GM18951 (cell line): ENCODE results near the gene ADGRB3.
"Not testable (repeated sequence)": the region's sequence is repeated elsewhere in the genome, so short reads cannot be mapped to it uniquely, and the experiment has no call there.

Experiments used
- POLR2A ChIP-seq: IDR thresholded peaks from 4 replicates; pipeline ENCODE4 v1.6.1; 2011; ENCODE audit warnings: mild to moderate bottlenecking; ENCODE audit not compliant: insufficient read length, insufficient read depth; ENCODE audit errors: extremely low read depth
- in situ Hi-C: fragments of 300-500 bp; cut with MboI; formaldehyde crosslinking; loops from one replicate; pipeline ENCODE4 v1.12.0; 2022; ENCODE audit warnings: low sequenced_read_pairs, mixed read lengths, inconsistent platforms; ENCODE audit not compliant: unreplicated experiment

Gene ADGRB3

DNA sequence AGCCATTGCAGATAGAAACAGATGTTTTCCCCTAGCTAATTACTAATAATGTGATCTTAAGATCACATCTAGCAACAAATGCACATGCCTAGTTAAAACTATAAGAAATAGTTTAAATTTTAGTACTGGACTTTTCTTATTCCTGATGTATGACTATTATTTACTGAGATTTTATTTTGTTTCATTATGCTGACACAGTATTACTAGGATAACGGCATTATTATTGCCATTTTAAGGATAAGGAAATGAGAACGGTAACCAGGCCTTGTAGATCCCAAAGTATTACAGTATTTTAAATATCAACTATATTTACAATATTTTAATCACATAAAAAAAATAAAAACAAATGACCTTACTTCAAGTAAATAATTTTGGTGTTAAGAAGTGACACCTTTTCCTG is 240.3 kb downstream of the ADGRB3 start:
- in situ Hi-C loops = no loop called here
- TF ChIP-seq POLR2A = no peak

DNA sequence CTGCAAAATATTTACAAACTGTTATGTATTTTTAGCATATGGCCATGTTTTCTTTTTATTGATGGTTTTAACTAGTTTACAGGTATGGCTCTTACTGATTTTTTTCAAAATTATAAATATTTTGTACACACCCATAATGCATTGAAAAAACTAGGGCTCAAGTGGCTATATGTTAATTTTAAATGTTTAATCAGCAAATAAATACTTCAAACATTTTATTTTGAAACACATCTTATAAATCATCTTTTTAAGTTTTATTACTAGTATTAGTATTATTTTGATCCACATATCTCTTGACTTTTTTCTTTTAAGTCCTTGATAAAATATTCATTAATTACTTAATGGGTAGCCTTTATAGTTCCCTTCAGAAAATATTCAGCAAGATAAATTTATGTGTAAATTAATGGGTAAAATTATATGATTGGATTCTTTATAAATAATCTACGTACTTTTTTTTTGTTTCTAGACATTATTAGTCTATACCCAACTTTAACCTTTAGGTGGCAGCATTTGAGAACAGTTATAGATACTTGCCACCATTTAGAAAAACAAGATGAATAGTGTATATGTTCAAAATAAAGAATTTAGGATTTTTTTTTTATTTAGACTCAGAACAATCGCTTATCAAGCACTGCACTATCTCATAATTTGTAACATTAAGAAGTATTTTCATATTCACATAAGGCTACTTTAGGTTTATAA is 241.9 kb downstream of the ADGRB3 start:
- TF ChIP-seq POLR2A = no peak
- in situ Hi-C loops = no loop called here

DNA sequence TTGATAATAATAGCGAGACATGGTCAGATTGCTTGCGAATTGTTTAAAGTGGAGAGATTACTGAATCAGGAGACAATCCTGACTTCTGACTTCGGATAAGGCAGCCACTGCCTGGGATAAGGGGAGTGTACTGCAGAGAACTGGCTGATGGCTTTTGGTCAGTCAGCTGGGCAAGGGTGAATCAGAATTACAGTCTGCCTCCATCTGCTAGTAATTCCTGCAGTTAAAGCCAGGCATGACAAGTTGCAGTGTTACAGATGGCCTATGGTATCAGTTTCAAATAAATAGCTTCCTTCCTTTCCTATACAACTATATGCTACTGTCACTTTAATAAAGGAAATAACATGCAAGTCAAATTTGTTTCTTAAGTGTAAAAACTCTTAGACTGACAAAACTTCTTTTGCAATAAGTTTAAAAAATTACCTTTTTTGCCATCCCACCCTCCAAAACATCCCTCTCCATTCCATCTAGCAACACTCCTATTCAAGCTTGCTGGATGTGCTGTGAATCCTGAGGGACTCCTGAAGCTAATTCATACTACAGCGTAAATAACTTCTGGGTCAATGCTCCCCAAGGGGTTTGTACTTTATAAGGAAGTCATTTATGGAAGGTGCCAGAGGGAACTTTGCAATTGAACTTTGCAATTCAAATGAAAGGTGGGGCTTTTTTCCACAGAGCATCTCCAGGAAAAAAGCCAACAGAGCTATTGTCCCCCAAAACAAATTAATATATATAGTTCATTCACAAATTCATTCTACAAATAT is 245.2 kb downstream of the ADGRB3 start:
- in situ Hi-C loops = no loop called here
- TF ChIP-seq POLR2A = no peak

DNA sequence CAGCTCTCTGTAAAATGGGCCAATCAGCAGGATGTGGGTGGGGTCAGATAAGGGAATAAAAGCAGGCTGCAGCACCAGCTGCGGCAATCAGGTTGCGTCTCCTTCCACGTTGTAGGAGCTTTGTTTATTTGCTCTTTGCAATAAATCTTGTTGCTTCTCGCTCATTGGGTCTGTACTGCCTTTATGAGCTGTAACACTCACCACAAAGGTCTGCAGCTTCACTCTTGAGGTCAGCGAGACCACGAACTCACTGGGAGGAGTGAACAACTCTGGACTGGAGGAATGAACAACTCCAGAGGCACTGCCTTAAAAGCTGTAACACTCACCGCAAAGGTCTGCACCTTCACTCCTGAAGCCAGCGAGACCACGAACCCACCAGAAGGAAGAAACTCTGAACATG is 248.2 kb downstream of the ADGRB3 start:
- in situ Hi-C loops = not testable (repeated sequence)

DNA sequence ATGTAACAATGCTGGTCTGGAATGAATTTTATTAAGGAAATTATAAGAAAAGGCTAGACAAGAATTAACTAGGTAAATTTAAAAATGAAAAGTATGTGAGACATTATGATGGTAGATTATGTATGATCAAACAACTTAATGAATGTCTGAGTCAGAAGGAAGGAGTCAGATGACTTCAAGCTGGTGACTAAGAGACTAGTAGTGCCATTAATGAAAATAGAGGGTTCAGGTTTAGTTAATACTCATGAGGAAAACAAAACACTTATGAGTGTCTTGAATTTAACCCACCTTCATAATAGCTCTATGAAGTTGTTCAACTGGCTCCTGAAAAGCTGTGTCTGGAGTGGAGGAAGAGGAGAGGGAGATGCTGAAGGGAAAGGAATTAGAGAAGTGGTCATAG is 256.3 kb downstream of the ADGRB3 start:
- TF ChIP-seq POLR2A = no peak
- in situ Hi-C loops = no loop called here

DNA sequence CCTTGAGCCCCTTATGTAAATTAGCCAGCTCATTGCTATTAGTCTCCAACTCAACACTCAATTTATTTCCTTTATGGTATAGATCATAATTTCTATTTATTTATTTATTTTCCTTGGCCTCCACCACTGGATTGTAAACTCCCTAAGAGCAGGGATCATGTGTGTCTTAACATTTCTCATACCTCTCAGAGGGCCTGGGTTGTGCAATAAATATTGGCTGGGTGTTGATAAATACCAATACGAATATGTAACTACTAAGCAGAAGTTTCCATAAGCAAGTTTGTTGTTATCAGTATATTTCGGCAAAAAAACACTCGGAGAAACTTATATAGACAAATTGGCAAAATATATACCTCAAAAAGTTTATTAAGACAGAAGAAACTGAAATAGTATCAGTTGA is 257.4 kb downstream of the ADGRB3 start:
- in situ Hi-C loops = no loop called here
- no peak for TF ChIP-seq POLR2A

DNA sequence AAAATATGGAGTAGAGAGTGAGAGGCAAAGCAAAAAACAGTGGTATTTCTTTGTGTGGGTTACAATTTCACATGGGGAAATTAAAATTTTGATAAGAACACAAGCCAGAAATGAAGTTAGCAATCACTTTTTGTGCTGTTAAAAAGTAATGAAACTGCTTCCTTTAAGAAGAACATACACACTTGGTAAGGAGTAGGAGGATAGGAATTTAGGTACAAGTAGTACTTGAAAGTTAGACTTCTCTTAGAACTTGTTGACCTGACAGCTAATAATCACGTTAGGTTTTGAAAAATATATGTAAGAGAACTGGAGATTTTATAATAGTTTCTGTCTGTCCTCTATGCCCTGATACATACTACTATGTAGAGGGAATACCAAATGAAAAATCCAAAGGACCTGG is 260.8 kb downstream of the ADGRB3 start:
- TF ChIP-seq POLR2A = no peak
- in situ Hi-C loops = no loop called here

DNA sequence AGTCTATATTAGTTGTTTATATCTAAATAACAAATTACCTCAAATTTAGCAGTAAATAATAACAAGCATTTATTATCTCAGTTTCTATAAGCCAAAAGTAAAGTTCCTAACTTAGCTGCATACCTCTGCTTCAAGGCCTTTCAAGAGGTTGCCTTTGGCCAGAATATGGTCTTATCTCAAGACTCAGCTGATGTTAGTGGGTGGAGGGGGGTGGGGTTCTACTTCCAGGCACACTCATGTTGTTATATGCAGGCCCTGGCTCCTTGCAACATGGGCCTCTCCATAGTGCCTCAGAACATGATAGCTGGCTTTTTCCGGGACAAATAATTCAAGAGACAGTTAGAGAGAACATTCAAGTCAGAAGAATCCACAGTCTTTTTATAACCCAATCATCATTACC is 266.0 kb downstream of the ADGRB3 start:
- no peak for TF ChIP-seq POLR2A
- in situ Hi-C loops = no loop called here

DNA sequence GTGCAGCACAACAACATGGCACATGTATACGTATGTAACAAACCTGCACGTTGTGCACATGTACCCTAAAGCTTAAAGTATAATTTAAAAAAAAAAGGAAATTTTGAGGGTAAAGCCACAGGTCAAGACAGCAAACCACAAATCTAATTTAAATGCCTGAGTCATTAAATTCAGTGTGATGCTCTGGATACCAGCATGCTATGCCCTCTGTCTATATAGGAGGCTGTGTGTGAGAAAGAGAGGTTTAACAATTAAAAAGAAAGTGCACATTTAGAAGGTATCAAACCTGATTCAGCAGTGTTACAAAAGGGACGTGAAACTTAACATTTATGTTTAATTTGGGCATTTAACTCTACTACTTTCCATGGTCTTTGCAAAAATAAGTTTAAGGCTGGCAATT is 276.3 kb downstream of the ADGRB3 start:
- in situ Hi-C loops = no loop called here
- TF ChIP-seq POLR2A = no peak

DNA sequence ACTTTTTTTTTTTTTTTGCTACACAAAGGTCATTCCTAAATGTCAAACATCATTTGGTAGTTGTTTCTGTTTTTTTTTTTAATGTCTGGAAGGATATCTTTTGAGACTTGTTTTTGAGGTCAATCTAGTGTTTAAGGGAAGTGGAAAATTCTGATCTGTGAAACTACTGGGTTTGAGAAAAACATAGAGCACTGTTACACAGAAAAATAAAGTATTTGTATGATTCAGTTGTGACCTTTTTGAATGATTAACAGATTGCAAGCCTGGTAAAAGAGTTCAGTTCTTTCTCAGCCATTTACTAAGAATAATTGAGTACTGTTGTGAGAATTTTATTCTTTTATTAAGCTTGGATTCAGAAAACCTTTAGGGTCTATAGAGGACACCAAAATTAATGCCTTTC is 276.7 kb downstream of the ADGRB3 start:
- in situ Hi-C loops = no loop called here
- TF ChIP-seq POLR2A = no peak

DNA sequence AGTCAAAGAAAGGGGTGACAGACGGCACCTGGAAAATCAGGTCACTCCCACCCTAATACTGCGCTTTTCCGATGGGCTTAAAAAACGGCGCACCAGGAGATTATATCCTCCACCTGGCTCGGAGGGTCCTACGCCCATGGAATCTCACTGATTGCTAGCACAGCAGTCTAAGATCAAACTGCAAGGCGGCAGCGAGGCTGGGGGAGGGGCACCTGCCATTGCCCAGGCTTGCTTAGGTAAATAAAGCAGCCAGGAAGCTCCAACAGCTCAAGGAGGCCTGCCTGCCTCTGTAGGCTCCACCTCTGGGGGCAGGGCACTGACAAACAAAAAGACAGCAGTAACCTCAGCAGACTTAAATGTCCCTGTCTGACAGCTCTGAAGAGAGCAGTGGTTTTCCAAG is 277.7 kb downstream of the ADGRB3 start:
- in situ Hi-C loops = not testable (repeated sequence)

DNA sequence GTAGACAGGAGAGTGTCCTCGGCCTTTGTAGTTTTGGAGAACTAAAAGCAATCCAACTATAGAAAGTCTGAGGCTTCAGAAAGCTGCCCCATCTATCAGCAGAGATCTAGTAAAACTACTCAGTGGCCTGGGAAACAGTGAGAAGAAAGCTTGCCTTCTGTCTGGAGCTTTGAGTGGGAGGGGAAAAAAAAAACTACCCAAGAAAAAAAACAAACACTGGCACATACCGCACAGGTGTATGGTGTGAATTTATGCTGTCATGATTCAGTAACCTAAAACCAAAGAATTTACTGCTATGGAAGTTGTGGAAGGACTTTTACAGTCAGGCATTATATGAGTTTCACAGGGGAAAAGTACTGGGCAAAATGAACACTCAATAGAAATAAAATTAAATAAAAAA is 280.5 kb downstream of the ADGRB3 start:
- in situ Hi-C loops = no loop called here
- TF ChIP-seq POLR2A = no peak

DNA sequence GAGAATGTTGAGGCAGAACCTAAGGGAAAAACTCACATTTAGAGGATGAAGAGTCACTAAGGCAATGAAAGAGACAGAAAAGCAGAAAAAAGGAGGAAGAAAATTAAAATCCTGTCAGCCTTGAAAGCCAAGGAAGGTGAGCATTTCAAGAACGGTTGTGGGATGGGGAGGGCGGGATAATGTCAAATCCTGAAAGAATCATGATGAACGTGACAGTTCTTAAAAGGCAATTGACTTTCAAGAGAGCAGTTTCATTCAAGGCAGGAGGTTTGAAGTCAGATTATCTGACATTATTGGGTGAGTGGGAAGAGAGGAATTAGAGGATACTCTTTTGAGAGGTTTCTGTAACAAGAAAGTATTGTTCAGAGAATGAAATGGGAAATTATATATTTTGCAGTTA is 284.5 kb downstream of the ADGRB3 start:
- no peak for TF ChIP-seq POLR2A
- in situ Hi-C loops = no loop called here

DNA sequence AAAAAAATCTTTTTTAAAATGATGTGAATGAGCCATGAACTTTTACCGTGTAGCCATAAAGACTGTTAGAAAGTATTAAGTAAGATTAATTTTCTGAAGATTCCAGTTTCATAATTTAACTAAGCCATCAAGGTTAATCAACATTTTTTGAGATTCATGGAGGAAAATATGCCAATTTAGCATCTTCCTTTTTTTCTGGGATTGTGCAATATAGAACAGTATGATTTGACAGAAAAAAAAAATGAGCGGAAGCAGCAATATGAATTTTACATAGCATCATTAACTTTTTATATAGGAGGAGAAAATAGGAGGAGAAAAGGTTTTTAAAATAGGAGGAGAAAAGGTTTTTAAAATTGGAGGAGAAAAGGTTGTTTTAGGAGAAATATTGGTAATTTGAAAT is 306.3 kb downstream of the ADGRB3 start:
- no peak for TF ChIP-seq POLR2A
- in situ Hi-C loops = no loop called here
